Fibroblast of skin of back (primary cell): ENCODE data around the gene PTBP3. TPM values are rescaled to one million over a fixed set of nuclear protein-coding genes. Genes with fewer than 3 reads are reported as not detected.
"Not testable (repeated sequence)": the region's sequence is repeated elsewhere in the genome, so short reads cannot be mapped to it uniquely, and the experiment has no call there.

Source experiments
- DNase-seq: peaks from one replicate; pipeline ENCODE4 v3.0.0-alpha.2; 2013
- polyA plus RNA-seq, 2 experiments: library from polyadenylated mRNA; unstranded; fragments of 120-200 nt; gene quantifications; one replicate each; pipeline ENCODE4 v1.2.1, GENCODE V29; 2013; ENCODE audit not compliant: insufficient read length in 2 of 2

Gene PTBP3
- polyA plus RNA-seq (2013, experiment 1 of 2; ENCODE audit: insufficient read length) = 20.2 TPM
- polyA plus RNA-seq (2013, experiment 2 of 2; ENCODE audit: insufficient read length) = 21.7 TPM

GRCh38 chr9:112332977-112333638, at the start of gene PTBP3:
PTBP3 (minus strand) TSS chr9:112333619; CDS start chr9:112297865, 35,754 bp downstream.
- peak; percentile 75 for DNase-seq

GRCh38 chr9:112382501-112383364, 49.3 kb upstream of the PTBP3 start:
- DNase-seq = no peak

GRCh38 chr9:112382066-112382465, 48.6 kb upstream of the PTBP3 start:
- DNase-seq = no peak

GRCh38 chr9:112380825-112381221, 47.4 kb upstream of the PTBP3 start:
- DNase-seq = peak; percentile 30

GRCh38 chr9:112380102-112380824, 46.8 kb upstream of the PTBP3 start, which contains the start of gene HSDL2:
HSDL2 (plus strand) TSS chr9:112380108; CDS start chr9:112380164, 56 bp downstream.
- DNase-seq = peak; percentile 45

GRCh38 chr9:112379177-112380101, 46.0 kb upstream of the PTBP3 start:
- peak; percentile 97 for DNase-seq

- DNase-seq = no peak
Observed at GRCh38 chr9:112378328-112379176, 45.1 kb upstream of the PTBP3 start.

GRCh38 chr9:112377684-112378327, 44.4 kb upstream of the PTBP3 start:
- no peak for DNase-seq

- DNase-seq = no peak
Observed at GRCh38 chr9:112377087-112377486, 43.7 kb upstream of the PTBP3 start.

GRCh38 chr9:112375361-112375760, 41.9 kb upstream of the PTBP3 start:
- no peak for DNase-seq

GRCh38 chr9:112374232-112374631, 40.8 kb upstream of the PTBP3 start:
- not testable (repeated sequence) for DNase-seq

GRCh38 chr9:112373666-112374065, 40.2 kb upstream of the PTBP3 start:
- not testable (repeated sequence) for DNase-seq

GRCh38 chr9:112371060-112371459, 37.6 kb upstream of the PTBP3 start:
- DNase-seq = no peak

GRCh38 chr9:112369817-112370216, 36.4 kb upstream of the PTBP3 start:
- no peak for DNase-seq

GRCh38 chr9:112367465-112367864, 34.0 kb upstream of the PTBP3 start:
- DNase-seq = no peak

GRCh38 chr9:112366591-112366990, 33.2 kb upstream of the PTBP3 start:
- no peak for DNase-seq

- not testable (repeated sequence) for DNase-seq
Observed at GRCh38 chr9:112365257-112365656, 31.8 kb upstream of the PTBP3 start.

- no peak for DNase-seq
Observed at GRCh38 chr9:112364761-112365160, 31.3 kb upstream of the PTBP3 start.

- peak; percentile 37 for DNase-seq
Observed at GRCh38 chr9:112361601-112362000, 28.2 kb upstream of the PTBP3 start.
